ENCODE data around the gene ITFG1. TPM values are rescaled to one million over a fixed set of nuclear protein-coding genes. Genes with fewer than 3 reads are reported as not detected.

Gene ITFG1
- total and polyA plus RNA-seq, 2 of the 13 experiments (the other 11 are each of a cell fraction or from before 2014, with no cell fraction given): 74.5 to 150 TPM

DNA sequence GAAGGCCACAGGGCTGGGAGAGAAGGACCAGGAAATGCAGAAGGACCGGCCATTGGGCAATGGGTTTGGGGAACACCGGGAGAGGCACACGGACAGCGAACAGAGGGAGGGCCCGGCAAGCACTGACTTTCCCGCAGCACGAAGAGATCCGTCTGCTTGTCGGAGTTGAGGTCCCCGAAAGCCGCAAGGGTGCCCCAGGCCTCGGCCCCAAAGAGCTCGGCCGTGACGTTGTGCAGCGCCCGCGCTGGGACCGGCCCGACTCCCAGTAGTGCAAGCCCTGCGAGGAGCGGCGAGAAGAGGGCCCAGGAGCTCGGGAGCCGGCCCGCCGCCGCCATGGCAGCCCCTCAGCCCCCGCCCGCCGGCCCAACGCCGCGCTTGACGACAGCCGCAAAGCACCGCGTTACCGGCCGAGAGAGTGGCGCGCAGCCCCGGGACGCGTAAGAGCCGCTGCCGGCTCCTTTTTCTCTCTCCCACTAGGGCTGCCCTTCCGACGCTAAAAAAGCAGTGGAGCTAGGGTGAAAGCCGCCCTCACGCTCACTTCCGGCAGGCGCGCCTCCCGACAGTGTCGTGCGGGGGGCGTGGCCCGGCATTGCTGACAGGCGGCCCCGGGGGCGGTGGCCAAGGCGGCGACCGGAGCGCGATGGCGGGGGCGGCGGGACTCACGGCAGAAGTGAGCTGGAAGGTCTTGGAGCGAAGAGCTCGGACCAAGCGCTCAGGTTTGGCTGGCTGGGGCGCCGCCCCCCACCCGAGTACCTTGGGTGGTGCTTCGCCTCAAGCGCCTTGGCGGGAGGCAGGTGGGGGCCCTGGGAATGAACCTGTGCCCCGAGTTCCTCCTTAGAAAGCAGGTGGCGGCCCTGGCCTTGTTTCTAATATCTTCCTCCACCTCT lies at the start of gene ITFG1, which contains the start of gene PHKB (continued):
- TF ChIP-seq EEA1 (CRISPR knock-in tag; IDR thresholded peaks at IDR 0.05; ENCODE audit: borderline replicate concordance): peak; percentile 70; the same call in 1 of the 2 replicates
- TF ChIP-seq ZNF564 (CRISPR knock-in tag; IDR thresholded peaks at IDR 0.05): peak; percentile 79; the same call in 1 of the 2 replicates
- no peak; the same call in 1 of the 2 replicates for TF ChIP-seq ZBTB8A (CRISPR knock-in tag; IDR thresholded peaks at IDR 0.05; ENCODE audit: borderline replicate concordance, low read depth)
- TF ChIP-seq TBX2 (CRISPR knock-in tag; IDR thresholded peaks at IDR 0.05; ENCODE audit: borderline replicate concordance): peak; percentile 91
- TF ChIP-seq MAFK (conservative IDR thresholded peaks at IDR 0.05 in 1 of 2, IDR thresholded peaks at IDR 0.05 in 1 of 2; ENCODE audit: low read length in 2 of 2): no peak
- TF ChIP-seq, protein P1, sequence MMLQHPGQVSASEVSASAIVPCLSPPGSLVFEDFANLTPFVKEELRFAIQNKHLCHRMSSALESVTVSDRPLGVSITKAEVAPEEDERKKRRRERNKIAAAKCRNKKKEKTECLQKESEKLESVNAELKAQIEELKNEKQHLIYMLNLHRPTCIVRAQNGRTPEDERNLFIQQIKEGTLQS (CRISPR knock-in tag; IDR thresholded peaks at IDR 0.05): no peak
- peak; percentile 83; the same call in 1 of the 2 replicates for TF ChIP-seq NR0B2 (CRISPR knock-in tag; IDR thresholded peaks at IDR 0.05)
- 0 out of 2 replicates have a peak, but pooled peaks have one; percentile 38 for TF ChIP-seq ZNF724P (CRISPR knock-in tag; IDR thresholded peaks at IDR 0.05; ENCODE audit: borderline replicate concordance)
- 0 out of 2 replicates have a peak, but pooled peaks have one; percentile 73 for TF ChIP-seq SPEN (CRISPR knock-in tag; IDR thresholded peaks at IDR 0.05; ENCODE audit: low read depth)
- TF ChIP-seq, protein P2, sequence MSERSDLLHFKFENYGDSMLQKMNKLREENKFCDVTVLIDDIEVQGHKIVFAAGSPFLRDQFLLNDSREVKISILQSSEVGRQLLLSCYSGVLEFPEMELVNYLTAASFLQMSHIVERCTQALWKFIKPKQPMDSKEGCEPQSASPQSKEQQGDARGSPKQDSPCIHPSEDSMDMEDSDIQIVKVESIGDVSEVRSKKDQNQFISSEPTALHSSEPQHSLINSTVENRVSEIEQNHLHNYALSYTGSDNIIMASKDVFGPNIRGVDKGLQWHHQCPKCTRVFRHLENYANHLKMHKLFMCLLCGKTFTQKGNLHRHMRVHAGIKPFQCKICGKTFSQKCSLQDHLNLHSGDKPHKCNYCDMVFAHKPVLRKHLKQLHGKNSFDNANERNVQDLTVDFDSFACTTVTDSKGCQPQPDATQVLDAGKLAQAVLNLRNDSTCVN (CRISPR knock-in tag; IDR thresholded peaks at IDR 0.05; ENCODE audit: borderline replicate concordance): 0 out of 2 replicates have a peak, but pooled peaks have one; percentile 51
- TF ChIP-seq HCFC1 (IDR thresholded peaks at IDR 0.05; ENCODE audit: low read depth, low read length): peak; percentile 54
- TF ChIP-seq, protein P3, sequence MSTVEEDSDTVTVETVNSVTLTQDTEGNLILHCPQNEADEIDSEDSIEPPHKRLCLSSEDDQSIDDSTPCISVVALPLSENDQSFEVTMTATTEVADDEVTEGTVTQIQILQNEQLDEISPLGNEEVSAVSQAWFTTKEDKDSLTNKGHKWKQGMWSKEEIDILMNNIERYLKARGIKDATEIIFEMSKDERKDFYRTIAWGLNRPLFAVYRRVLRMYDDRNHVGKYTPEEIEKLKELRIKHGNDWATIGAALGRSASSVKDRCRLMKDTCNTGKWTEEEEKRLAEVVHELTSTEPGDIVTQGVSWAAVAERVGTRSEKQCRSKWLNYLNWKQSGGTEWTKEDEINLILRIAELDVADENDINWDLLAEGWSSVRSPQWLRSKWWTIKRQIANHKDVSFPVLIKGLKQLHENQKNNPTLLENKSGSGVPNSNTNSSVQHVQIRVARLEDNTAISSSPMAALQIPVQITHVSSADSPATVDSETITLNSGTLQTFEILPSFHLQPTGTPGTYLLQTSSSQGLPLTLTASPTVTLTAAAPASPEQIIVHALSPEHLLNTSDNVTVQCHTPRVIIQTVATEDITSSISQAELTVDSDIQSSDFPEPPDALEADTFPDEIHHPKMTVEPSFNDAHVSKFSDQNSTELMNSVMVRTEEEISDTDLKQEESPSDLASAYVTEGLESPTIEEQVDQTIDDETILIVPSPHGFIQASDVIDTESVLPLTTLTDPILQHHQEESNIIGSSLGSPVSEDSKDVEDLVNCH (CRISPR knock-in tag; IDR thresholded peaks at IDR 0.05): 0 out of 2 replicates have a peak, but pooled peaks have one; percentile 69
- TF ChIP-seq, protein P4, sequence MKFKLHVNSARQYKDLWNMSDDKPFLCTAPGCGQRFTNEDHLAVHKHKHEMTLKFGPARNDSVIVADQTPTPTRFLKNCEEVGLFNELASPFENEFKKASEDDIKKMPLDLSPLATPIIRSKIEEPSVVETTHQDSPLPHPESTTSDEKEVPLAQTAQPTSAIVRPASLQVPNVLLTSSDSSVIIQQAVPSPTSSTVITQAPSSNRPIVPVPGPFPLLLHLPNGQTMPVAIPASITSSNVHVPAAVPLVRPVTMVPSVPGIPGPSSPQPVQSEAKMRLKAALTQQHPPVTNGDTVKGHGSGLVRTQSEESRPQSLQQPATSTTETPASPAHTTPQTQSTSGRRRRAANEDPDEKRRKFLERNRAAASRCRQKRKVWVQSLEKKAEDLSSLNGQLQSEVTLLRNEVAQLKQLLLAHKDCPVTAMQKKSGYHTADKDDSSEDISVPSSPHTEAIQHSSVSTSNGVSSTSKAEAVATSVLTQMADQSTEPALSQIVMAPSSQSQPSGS (CRISPR knock-in tag; IDR thresholded peaks at IDR 0.05): peak; percentile 22; the same call in 1 of the 2 replicates
- TF ChIP-seq CENPBD1 (CRISPR knock-in tag; IDR thresholded peaks at IDR 0.05; ENCODE audit: borderline replicate concordance, low read depth): peak; percentile 85; the same call in 1 of the 2 replicates
- TF ChIP-seq ZNF253 (CRISPR knock-in tag; IDR thresholded peaks at IDR 0.05; ENCODE audit: borderline replicate concordance): no peak
- no peak for TF ChIP-seq SMARCC2 (IDR thresholded peaks at IDR 0.05)
- no peak for TF ChIP-seq SP1 (IDR thresholded peaks at IDR 0.05)
- TF ChIP-seq SP1 (CRISPR knock-in tag; IDR thresholded peaks at IDR 0.05): peak; percentile 96
- TF ChIP-seq FOXJ3 (CRISPR knock-in tag; IDR thresholded peaks at IDR 0.05; ENCODE audit: borderline replicate concordance): no peak
- TF ChIP-seq HNRNPUL1 (IDR thresholded peaks at IDR 0.05; ENCODE audit: low read depth, low read length): peak; percentile 60; the same call in 1 of the 2 replicates

All from HepG2 (cell line).